Measurements from ENCODE around the gene SKAP1.

The SKAP1 gene

DNA sequence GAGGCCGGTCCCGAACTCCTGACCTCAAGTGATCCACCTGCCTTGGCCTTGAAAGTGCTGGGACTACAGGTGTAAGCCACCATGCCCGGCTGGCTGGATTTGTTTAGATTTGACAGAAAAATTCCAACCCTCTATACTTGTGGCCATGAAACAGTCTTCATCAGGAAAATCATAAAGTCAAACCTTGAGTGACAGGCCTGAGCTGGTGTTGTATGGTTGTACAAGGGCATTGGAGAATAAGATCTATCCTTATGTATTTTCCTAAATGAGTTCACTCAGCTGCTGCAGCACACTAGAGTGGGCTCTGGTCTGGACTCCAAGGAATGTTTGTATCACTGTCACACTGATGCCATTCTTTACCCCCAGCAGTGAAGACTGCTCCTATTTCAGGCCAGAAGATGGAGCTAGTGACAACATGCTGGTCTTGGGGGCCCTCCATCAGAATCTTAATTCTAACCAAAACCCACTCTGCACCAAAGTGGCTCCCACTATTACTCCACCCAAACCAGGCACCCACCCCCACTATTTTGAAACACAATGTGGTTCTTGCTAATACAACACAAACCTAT, 295.0 kb downstream of the SKAP1 start:
- DNase-seq: peak; percentile 43

GRCh38 chr17:48132385-48132784, 297.6 kb downstream of the SKAP1 start:
- DNase-seq: no peak

GRCh38 chr17:48131216-48131824, 298.7 kb downstream of the SKAP1 start:
- DNase-seq: peak; percentile 74

GRCh38 chr17:48129981-48130380, 300.0 kb downstream of the SKAP1 start:
- DNase-seq: no peak

DNA sequence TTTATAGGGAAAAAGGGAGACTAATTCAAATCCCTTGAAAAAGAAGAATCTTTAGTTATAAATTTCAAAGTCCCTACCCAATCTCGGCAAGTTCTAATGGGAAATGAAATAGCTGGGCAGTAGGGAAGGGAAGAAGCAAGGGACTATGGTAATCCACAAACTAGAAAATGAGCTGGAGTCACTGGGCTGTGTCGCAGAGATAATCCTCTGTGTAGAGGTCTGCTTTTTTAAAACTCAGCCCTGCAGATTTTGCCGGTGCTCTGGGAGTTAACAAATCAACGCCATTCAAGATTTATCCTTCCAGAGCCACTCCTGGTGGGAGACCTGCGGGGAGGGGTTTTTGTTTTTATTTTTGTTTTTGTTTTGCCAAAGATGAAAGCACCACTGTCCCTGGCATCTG, 301.6 kb downstream of the SKAP1 start:
- DNase-seq: no peak

GRCh38 chr17:48127371-48128051, 302.5 kb downstream of the SKAP1 start:
- peak; percentile 7 for DNase-seq

- DNase-seq: no peak
These were observed 303.5 kb downstream of the SKAP1 start for GRCh38 chr17:48126532-48126850.

- no peak for DNase-seq
These were observed 304.0 kb downstream of the SKAP1 start for GRCh38 chr17:48125829-48126531.

DNA sequence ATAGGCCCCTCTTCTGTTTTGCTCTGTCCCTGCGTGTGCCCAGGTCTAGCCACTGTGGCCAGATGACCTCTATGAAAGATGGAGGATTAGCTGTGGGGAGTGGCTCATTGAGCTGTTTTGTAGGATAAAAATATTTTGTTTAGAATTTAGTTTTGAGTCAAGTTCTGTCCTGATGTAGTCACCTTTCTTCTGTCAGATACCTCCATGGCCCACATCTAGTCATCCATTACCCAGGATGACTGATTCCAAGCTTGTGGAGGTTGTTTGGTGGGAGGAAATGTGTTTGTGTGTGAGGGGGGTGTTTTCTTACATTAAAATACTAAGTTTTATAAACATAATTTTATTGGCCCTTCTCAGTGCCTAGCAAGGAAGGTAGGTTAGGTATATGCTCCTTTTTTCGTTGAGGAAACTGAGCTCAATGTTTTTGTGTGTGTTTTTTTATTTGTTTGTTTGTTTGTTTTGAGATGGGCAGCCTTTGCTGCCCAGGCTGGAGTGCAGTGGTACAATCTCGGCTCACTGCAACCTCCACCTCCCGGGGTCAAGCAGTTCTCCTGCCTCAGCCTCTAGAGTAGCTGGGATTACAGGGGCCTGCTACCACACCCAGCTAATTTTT, 306.1 kb downstream of the SKAP1 start:
- DNase-seq: no peak

DNA sequence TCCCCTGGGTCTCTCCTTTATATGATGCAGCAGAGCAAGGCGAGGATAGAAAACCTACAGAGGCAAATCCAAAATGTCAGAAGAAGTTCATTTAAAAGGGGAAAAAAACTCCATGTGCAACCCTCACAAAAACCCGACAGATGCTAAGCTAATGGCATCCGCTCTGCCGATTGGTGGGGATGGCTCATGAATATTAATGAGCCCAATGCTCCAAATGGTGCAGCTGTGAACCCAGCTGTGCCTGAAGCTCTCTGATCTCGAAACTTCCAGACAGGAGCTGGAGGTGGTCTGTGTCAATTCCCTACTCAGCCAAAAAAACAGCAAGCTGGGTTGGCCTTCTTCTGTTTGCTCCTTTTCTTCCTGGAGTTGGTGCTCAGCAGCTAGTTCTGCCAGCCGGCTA, 306.9 kb downstream of the SKAP1 start:
- DNase-seq: no peak

DNA sequence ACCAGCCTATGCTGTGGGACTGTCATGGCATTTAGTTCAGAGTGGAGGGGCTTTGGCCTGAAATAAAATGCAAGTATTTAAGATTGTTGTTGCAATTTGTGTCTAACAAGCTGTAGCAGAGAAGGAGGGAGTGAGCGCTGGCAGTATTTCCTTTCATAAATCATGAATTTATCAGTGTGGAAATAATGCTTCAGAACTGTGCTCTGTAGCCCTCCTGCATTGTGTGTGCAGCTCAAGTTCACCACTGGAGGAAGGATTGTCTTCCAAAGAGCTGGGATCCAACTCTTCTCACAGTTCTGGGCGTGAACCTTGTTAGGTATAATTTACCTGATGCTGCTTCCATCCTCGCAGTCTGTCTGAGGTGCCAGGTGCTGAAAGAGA, 307.4 kb downstream of the SKAP1 start:
- DNase-seq: no peak

GRCh38 chr17:48121923-48122664, 307.9 kb downstream of the SKAP1 start:
- no peak for DNase-seq

GRCh38 chr17:48113201-48113676, 316.8 kb downstream of the SKAP1 start:
- DNase-seq: no peak

GRCh38 chr17:48111937-48112241, 318.1 kb downstream of the SKAP1 start:
- DNase-seq: no peak

- DNase-seq: no peak
These were observed 319.3 kb downstream of the SKAP1 start for GRCh38 chr17:48110761-48111160.

- peak; percentile 89 for DNase-seq
These were observed 322.6 kb downstream of the SKAP1 start, which contains the start of gene SNX11 for GRCh38 chr17:48107137-48108055. SNX11 (plus strand) TSS chr17:48107766; CDS start chr17:48112044, 4,278 bp downstream.

DNA sequence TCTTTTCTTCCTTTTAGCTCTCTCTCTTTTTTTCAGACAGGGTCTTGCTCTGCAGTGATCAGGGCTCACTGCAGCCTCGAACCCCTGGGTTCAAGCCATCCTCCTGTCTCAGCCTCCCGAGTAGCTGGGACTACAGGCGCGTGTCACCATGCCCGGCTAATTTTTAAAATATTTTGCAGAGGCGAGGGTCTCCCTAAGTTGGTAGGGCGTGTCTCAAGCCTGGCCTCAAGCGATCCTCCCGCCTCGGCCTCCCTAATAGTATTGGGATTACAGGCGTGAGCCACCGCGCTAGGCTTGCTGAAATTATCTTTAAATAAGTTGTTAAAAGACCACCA, 323.2 kb downstream of the SKAP1 start:
- DNase-seq: no peak

DNA sequence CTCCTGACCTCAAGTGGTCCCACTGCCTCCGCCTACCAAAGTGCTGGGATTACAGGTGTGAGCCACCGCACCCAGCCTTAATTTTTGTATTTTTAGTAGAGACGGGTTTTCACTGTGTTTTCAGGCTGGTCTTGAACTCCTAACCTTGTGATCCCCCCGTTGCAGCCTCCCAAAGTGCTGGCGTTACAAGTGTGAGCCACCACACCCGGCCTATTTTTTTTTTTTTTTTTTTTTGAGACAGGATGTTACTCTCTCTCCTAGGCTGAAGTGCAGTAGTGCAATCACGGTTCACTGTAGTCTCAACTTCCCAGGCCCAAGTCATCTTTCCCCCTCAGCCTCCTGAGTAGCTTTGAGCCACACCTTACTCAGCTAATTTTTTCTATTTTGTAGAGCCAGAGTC, 325.6 kb downstream of the SKAP1 start:
- no peak for DNase-seq

DNA sequence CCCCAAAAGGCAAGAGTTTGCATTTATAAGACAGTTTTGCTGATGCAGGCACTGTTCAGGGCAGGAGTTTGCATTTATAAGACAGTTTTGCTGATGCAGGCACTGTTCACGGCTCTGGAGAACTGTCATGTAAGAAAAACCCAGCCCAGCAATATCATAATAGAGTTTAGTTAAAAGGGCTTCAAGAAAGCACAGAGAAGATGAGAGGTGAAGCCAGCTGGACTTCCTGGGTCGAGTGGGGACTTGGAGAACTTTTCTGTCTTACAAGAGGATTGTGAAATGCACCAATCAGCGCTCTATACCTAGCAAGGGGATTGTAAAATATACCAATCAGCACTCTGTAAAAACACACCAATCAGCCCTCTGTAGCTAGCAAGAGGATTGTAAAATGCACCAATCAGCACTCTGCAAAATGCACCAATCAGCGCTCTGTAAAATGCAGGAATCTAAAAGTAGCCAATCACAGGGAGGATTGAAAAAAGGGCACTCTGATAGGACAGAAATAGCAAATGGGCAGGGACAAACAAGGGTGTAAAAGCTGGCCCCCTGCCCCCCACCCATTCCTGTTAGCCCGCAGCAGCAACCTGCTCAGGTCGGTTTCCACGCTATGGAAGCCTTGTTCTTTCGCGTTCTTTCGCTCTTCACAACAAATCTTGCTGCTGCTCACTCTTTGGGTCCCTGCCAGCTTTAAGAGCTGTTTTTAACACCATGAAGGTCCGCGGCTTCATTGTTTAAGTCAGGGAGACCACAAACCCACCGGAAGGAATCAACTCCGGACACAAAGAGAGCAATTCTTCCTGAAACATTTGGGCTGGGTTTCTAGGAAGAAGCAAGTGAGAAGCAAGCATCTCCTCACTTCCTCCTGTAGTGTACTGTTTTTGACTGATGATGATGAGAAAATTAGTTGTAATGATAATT, 327.0 kb downstream of the SKAP1 start:
- no peak for DNase-seq

GRCh38 chr17:48102043-48102750, 327.8 kb downstream of the SKAP1 start:
- no peak for DNase-seq
